ENCODE results near the gene JAZF1.

The JAZF1 gene

GRCh38 chr7:28161331-28161730 is 19.3 kb downstream of the JAZF1 start:
- Mint-ChIP-seq H3K9me3 (no peaks in the 10 kb centered on the region), H3K36me3 (no peaks in the 10 kb centered on the region), H3K4me3 (no peak overlapping the region), H3K4me1 (peaks cover 24% of the 10 kb centered on the region), H3K27ac (no peak overlapping the region)
- ATAC-seq (no peak), DNase-seq (ENCODE audit: low spot score in 2 of 2) (no peak)

- no peak for DNase-seq (ENCODE audit: low spot score in 2 of 2)
- H3K36me3 Mint-ChIP-seq: no peaks in the 10 kb centered on the region
- no peak overlapping the region for H3K4me3 Mint-ChIP-seq
- ATAC-seq: no peak
- no peaks in the 10 kb centered on the region for H3K9me3 Mint-ChIP-seq
- peaks cover 28% of the 10 kb centered on the region for H3K4me1 Mint-ChIP-seq
- H3K27ac Mint-ChIP-seq: no peak overlapping the region
Measured at GRCh38 chr7:28160551-28160991, 20.0 kb downstream of the JAZF1 start.

GRCh38 chr7:28157831-28158416 is 22.7 kb downstream of the JAZF1 start:
- no peak overlapping the region for H3K4me3 Mint-ChIP-seq
- no peaks in the 10 kb centered on the region for H3K36me3 Mint-ChIP-seq
- no peaks in the 10 kb centered on the region for H3K9me3 Mint-ChIP-seq
- H3K4me1 Mint-ChIP-seq: peaks cover 47% of the 10 kb centered on the region
- ATAC-seq: no peak
- no peak for DNase-seq (ENCODE audit: low spot score in 2 of 2)
- no peak overlapping the region for H3K27ac Mint-ChIP-seq

GRCh38 chr7:28157076-28157745 is 23.4 kb downstream of the JAZF1 start:
- H3K27ac Mint-ChIP-seq: no peak overlapping the region
- no peak overlapping the region for H3K4me3 Mint-ChIP-seq
- no peaks in the 10 kb centered on the region for H3K9me3 Mint-ChIP-seq
- ATAC-seq: peak; percentile 22
- no peaks in the 10 kb centered on the region for H3K36me3 Mint-ChIP-seq
- DNase-seq (ENCODE audit: low spot score in 2 of 2): no peak
- H3K4me1 Mint-ChIP-seq: peaks cover 54% of the 10 kb centered on the region

GRCh38 chr7:28156401-28156800 is 24.2 kb downstream of the JAZF1 start:
- Mint-ChIP-seq H3K4me3 (no peak overlapping the region), H3K27ac (no peak overlapping the region), H3K36me3 (no peaks in the 10 kb centered on the region), H3K4me1 (peaks cover 60% of the 10 kb centered on the region), H3K9me3 (no peaks in the 10 kb centered on the region)
- ATAC-seq (no peak), DNase-seq (ENCODE audit: low spot score in 2 of 2) (no peak)

GRCh38 chr7:28155964-28156363 is 24.6 kb downstream of the JAZF1 start:
- no peak for DNase-seq (ENCODE audit: low spot score in 2 of 2)
- H3K27ac Mint-ChIP-seq: no peak overlapping the region
- H3K4me1 Mint-ChIP-seq: peaks cover 60% of the 10 kb centered on the region
- H3K9me3 Mint-ChIP-seq: no peaks in the 10 kb centered on the region
- ATAC-seq: no peak
- H3K4me3 Mint-ChIP-seq: peak overlapping the region; percentile 18
- no peaks in the 10 kb centered on the region for H3K36me3 Mint-ChIP-seq

GRCh38 chr7:28155019-28155660 is 25.5 kb downstream of the JAZF1 start:
- Mint-ChIP-seq H3K4me3 (peak overlapping the region; percentile 18), H3K4me1 (peaks cover 67% of the 10 kb centered on the region), H3K27ac (peak overlapping the region; percentile 21), H3K36me3 (no peaks in the 10 kb centered on the region), H3K9me3 (no peaks in the 10 kb centered on the region)
- ATAC-seq (peak; percentile 78), DNase-seq (ENCODE audit: low spot score in 2 of 2) (no peak)

- H3K4me3 Mint-ChIP-seq: peak overlapping the region; percentile 20
- no peaks in the 10 kb centered on the region for H3K36me3 Mint-ChIP-seq
- ATAC-seq (no peak), DNase-seq (ENCODE audit: low spot score in 2 of 2) (no peak)
- H3K27ac Mint-ChIP-seq: peak overlapping the region; percentile 26
- H3K9me3 Mint-ChIP-seq: no peaks in the 10 kb centered on the region
- H3K4me1 Mint-ChIP-seq: peaks cover 75% of the 10 kb centered on the region
Measured at GRCh38 chr7:28152594-28152993, 28.0 kb downstream of the JAZF1 start.

- peak overlapping the region; percentile 26 for H3K27ac Mint-ChIP-seq
- H3K9me3 Mint-ChIP-seq: no peaks in the 10 kb centered on the region
- peaks cover 72% of the 10 kb centered on the region for H3K4me1 Mint-ChIP-seq
- ATAC-seq: peak; percentile 83
- H3K4me3 Mint-ChIP-seq: peak overlapping the region; percentile 20
- no peak for DNase-seq (ENCODE audit: low spot score in 2 of 2)
- H3K36me3 Mint-ChIP-seq: no peaks in the 10 kb centered on the region
Measured at GRCh38 chr7:28151965-28152364, 28.6 kb downstream of the JAZF1 start.

- H3K27ac Mint-ChIP-seq: peak overlapping the region; percentile 41
- no peaks in the 10 kb centered on the region for H3K36me3 Mint-ChIP-seq
- no peaks in the 10 kb centered on the region for H3K9me3 Mint-ChIP-seq
- peaks cover 49% of the 10 kb centered on the region for H3K4me1 Mint-ChIP-seq
- no peak for ATAC-seq
- no peak overlapping the region for H3K4me3 Mint-ChIP-seq
- DNase-seq (ENCODE audit: low spot score in 2 of 2): no peak
Measured at GRCh38 chr7:28149291-28150101, 31.1 kb downstream of the JAZF1 start.

- Mint-ChIP-seq H3K9me3 (no peaks in the 10 kb centered on the region), H3K36me3 (no peaks in the 10 kb centered on the region), H3K4me1 (peaks cover 39% of the 10 kb centered on the region), H3K4me3 (no peak overlapping the region), H3K27ac (no peak overlapping the region)
- DNase-seq (ENCODE audit: low spot score in 2 of 2): no peak
- ATAC-seq: no peak
Measured at GRCh38 chr7:28145931-28146330, 34.7 kb downstream of the JAZF1 start.

GRCh38 chr7:28145090-28145626 is 35.4 kb downstream of the JAZF1 start:
- Mint-ChIP-seq H3K4me1 (peaks cover 32% of the 10 kb centered on the region), H3K9me3 (no peaks in the 10 kb centered on the region), H3K4me3 (no peak overlapping the region), H3K36me3 (no peaks in the 10 kb centered on the region), H3K27ac (no peak overlapping the region)
- DNase-seq (ENCODE audit: low spot score in 2 of 2) (no peak), ATAC-seq (no peak)

GRCh38 chr7:28144266-28144665 is 36.3 kb downstream of the JAZF1 start:
- Mint-ChIP-seq H3K9me3 (no peaks in the 10 kb centered on the region), H3K36me3 (no peaks in the 10 kb centered on the region), H3K4me1 (peaks cover 23% of the 10 kb centered on the region), H3K4me3 (no peak overlapping the region), H3K27ac (no peak overlapping the region)
- no peak for ATAC-seq
- no peak for DNase-seq (ENCODE audit: low spot score in 2 of 2)

GRCh38 chr7:28142650-28143049 is 37.9 kb downstream of the JAZF1 start:
- H3K27ac Mint-ChIP-seq: peak overlapping the region; percentile 0
- peaks cover 20% of the 10 kb centered on the region for H3K4me1 Mint-ChIP-seq
- no peak for DNase-seq (ENCODE audit: low spot score in 2 of 2)
- H3K36me3 Mint-ChIP-seq: no peaks in the 10 kb centered on the region
- no peak overlapping the region for H3K4me3 Mint-ChIP-seq
- peak; percentile 52 for ATAC-seq
- no peaks in the 10 kb centered on the region for H3K9me3 Mint-ChIP-seq

- Mint-ChIP-seq H3K36me3 (no peaks in the 10 kb centered on the region), H3K4me1 (peaks cover 36% of the 10 kb centered on the region), H3K9me3 (no peaks in the 10 kb centered on the region), H3K4me3 (no peak overlapping the region), H3K27ac (no peak overlapping the region)
- ATAC-seq (no peak), DNase-seq (ENCODE audit: low spot score in 2 of 2) (no peak)
Measured at GRCh38 chr7:28140979-28141378, 39.6 kb downstream of the JAZF1 start.
